PC-3 (cell line): ENCODE results near the gene STX5.

Experiments used
- EZH2 ChIP-seq: fragments of 300-600 bp; sonication (generic); IDR thresholded peaks from one replicate; pipeline ENCODE4 v1.6.1; 2017; ENCODE audit warnings: antibody characterized with exemption, mild to moderate bottlenecking, low read length; ENCODE audit not compliant: unreplicated experiment
- TF ChIP-seq, protein P1 (sequence below): fragments of 300-600 bp; sonication (generic); conservative IDR thresholded peaks from 2 replicates; pipeline ENCODE4 v1.5.1; 2017; ENCODE audit warnings: antibody characterized with exemption, low read depth, mild to moderate bottlenecking, low read length

DNA sequence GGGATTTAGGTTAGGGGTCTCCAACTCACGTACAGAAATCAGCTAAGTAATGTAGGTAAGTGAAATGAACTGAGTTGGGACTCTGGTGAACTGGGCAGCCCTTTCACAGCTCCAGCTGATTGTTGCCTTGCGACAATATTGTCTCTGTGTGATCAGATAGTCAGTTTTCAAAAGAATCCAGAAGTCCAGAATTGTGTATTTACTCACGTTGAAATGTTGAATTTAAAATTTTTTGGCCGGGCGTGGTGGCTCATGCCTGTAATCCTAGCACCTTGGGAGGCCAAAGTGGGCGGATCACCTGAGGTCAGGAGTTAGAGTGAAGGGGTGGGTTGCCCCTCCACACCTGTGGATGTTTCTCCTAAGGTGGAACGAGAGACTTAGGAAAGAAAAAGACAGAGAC, 26.4 kb upstream of the STX5 start:
- TF ChIP-seq, protein P1, sequence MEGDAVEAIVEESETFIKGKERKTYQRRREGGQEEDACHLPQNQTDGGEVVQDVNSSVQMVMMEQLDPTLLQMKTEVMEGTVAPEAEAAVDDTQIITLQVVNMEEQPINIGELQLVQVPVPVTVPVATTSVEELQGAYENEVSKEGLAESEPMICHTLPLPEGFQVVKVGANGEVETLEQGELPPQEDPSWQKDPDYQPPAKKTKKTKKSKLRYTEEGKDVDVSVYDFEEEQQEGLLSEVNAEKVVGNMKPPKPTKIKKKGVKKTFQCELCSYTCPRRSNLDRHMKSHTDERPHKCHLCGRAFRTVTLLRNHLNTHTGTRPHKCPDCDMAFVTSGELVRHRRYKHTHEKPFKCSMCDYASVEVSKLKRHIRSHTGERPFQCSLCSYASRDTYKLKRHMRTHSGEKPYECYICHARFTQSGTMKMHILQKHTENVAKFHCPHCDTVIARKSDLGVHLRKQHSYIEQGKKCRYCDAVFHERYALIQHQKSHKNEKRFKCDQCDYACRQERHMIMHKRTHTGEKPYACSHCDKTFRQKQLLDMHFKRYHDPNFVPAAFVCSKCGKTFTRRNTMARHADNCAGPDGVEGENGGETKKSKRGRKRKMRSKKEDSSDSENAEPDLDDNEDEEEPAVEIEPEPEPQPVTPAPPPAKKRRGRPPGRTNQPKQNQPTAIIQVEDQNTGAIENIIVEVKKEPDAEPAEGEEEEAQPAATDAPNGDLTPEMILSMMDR: no peak
- TF ChIP-seq EZH2: no peak
